HG02970 (cell line): Measurements from ENCODE around the gene ITGA1.
A peak's percentile ranks its signal among the peaks of the same experiment; 100 is the strongest.

Source experiments
- ATAC-seq: cut with Tn5 transposase; IDR thresholded peaks from one replicate; pipeline ENCODE4 v1.9.1; 2021; ENCODE audit warnings: mild to moderate bottlenecking, moderate library complexity, moderate number of reproducible peaks; ENCODE audit not compliant: unreplicated experiment, low FRiP score

Gene ITGA1

DNA sequence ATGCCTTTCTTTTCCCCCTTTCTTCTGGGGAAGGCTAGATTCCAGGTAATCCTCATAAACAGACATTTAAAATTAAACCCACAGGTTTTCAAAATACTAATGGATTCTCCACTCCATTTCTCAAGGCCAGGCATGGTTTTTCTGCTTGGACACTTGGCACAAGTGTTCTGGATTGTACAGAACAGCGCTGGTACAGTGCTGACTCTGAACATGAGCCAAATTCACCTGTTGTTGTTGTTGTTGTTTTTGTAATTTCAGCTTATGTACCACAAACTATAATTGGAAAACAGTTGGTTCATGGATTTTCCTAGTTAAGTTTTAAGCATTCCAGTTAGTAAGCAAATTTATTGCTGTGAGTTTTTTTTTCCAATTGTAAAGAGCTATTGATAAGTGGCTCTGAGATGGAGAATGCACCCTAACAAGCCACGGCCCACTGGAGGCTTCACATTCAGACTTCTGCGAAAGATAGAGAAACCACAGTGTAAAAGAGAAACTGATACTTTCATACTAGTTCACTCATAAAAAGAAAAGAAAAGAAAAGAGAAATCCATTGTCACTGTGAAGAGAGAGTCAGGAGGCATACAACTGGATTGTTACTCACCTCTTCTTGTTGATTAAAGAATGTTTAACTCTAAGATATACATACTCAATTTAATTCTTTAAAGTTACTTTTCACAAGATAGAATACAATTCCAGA is 16.2 kb upstream of the ITGA1 start:
- ATAC-seq, result peak; percentile 94

DNA sequence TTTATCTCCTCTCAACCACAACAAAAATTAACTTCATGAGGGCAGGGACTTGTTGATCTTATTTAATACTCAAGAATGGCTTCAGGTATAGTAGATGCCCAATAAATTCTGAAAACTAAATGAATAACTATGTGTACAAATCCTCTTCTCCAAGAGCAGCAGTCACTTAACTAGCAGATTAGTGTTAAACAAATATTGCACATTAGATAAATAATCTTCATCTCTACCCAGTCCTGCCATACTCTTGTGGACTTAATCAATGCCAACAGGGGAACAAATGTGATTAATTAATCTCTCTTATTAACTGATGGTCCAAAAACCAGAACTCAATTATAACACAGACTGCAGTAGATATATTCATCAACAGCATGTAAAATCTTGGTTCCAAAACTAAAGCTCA is 15.0 kb upstream of the ITGA1 start:
- ATAC-seq, result no peak

DNA sequence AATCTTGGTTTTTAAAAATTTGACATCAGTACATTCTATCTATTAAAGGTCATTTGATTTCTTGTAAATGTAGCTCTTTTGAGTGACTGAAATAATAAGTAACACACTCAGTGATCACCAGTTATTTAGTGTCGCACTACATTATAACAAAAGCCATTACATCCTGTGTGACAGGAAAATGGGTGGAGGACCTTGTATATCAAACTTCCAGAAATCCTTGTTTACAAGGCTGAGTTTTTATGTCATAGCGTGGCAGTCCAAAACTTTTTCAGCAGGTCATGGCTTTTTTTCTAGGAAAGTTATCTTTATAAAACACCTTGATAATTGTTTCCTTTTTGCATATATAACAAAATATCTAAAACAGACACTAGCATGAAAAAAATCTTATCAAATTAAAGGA is 14.4 kb upstream of the ITGA1 start:
- ATAC-seq, result no peak

DNA sequence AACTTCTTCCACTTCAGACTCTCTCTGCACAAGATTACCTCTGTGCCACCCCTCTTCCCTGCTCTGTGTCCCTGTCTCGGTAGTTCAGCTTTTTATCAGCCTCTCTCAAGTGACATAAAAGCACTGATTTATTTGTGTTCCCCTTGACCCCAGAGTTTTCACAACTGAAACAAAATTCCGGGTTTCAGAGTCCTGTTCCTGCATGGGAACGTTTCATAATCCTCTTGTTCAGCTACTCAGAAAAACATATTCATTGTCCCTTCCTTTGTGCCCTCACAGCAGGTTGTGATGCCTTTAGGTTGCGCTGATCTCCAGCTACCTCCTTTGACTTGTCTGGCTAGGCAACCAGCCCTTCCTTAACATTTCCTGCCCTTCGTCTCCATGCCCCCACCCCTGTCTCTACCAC is 13.7 kb upstream of the ITGA1 start:
- no peak for ATAC-seq

DNA sequence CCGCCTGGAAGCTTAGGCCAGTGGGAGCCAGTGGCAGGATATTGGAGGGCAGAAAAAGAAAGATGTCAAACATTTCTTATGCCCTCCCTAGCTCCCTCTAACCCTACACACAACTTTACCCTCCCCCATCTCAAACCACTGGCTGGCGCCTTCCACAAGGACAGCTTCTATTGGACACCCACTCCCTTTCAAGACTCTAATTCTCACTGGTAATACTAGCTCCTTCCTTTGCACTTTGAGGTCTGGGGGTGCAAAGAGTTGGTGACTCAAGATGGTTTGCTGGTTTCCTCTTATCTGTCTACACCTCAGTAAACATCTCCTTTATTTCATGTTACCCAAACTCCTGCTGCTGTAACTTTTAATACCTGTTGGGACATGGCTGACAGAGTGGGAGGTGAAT is 11.6 kb upstream of the ITGA1 start:
- ATAC-seq, result no peak

DNA sequence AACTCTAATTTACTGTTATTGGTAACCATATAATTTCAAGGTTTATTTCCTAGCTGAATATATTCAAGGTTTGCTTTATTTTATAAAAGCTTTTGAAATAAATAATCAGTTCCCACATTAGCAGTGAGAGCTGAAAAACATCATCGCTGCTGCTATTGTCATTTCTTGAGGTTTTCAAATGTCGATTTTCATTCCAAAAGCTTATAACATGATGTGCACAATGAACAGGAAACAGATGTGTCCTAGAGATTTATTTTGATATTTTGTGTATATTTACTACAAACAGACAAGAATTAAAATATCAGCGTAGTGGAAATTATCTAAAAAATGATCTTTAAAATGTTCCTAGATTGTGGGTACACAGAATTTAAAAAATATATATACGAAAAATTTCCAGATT is 10.5 kb upstream of the ITGA1 start:
- no peak for ATAC-seq

DNA sequence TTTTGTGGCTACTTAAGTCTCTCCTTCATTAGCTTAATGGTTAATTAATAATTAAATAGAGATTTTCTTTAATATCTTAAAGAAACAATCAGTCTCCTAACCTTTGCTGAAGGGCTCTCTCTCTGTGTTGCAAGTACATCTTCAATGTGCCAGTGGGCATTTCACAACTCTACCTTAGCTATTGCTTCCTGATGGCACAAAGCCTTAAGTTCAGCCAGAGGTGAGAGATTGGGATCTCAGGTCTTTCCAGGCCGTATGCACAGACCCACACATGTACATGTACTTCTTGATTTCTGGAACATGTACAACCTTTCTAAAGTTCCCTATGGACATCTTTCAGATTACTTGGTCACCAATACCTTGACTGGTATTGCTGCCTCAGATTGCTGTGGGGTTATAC is 8.9 kb upstream of the ITGA1 start:
- no peak for ATAC-seq

DNA sequence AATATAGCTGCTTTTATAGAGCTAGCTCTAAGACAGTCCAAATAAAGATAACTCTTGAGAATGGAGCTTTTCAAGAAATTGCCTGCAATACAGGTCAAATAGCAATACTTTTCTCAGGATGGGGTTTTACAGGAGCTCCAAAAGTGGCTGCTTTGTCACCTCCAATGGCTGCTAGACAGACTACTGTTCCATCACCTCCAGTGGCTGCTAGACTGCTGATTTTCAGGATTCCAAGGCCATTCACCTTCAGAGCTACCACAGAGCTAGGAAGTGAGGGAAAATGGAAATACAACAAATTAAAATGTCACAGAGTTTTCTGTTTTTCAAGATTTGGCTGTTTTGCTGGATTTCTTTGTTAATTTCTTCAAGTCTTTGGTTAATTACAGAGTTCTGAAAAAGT is 8.5 kb upstream of the ITGA1 start:
- no peak for ATAC-seq

DNA sequence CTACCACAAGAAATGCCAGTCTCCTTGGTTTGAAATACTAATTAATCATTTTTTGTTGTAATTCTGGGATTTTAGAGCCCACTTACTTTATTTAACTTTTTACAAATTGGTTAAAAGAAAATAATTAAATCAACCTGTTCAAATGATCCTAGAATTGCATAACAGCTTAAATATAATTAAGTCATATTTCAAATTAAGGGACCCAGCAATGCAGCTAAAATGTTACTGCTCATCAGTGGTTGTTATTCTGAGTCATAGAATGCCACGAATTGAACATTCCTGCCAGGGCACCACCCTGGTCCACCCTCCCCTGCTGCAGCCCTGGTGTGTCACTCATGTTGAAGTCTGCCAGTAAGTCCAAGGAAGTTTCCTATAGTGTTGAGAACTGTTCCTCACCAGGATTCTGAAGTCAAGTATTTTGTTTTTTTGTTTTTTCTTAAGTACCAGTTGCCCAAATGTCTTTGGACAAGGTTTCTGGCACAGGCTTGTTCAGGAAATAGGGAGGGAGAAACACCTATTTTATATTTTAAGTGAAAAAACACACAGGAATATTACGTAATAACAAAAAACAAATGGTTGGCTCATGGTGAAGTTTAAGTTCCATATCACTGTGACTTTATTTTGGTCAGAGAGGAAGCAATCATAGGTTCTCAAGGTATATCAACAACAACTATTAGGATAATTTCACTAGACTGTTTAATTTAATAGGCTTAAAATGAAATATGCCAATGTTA is 4.3 kb upstream of the ITGA1 start:
- ATAC-seq, result no peak

DNA sequence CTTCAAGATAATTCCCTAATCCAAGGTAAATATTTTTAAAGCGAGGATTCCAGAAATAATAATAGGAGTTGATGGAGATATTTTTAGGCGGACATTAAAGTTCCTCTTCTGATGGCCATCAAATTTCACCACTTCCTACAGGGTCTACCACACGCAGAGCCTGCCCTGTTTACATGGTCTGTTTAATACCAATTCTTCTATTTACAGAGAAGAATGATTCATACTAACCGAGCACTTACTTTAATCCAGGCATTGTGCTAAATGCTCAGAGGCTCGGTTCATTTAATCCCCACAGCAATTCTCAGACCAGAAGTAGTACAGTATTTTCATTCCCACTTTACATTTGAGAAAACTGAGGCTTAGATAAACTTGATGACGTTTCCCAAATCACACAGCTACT is 3.0 kb upstream of the ITGA1 start:
- no peak for ATAC-seq

DNA sequence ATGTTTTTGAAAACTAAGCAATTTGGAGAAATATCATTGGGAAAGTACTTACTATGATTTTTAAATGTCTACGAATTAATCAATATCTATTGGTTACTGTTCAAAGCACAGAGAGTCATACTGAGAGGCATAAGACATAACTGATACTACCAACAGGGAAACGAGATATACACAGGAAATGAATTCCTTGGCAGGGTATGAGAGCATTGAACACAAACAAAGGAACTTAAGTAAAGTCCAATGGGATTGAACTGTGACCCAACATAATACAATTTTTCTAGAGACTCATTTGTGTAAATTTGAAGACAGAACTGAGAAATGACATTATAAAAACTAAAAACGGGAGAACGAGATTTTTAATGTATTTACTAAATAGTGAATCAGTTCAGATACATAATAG is 1.3 kb upstream of the ITGA1 start:
- no peak for ATAC-seq

DNA sequence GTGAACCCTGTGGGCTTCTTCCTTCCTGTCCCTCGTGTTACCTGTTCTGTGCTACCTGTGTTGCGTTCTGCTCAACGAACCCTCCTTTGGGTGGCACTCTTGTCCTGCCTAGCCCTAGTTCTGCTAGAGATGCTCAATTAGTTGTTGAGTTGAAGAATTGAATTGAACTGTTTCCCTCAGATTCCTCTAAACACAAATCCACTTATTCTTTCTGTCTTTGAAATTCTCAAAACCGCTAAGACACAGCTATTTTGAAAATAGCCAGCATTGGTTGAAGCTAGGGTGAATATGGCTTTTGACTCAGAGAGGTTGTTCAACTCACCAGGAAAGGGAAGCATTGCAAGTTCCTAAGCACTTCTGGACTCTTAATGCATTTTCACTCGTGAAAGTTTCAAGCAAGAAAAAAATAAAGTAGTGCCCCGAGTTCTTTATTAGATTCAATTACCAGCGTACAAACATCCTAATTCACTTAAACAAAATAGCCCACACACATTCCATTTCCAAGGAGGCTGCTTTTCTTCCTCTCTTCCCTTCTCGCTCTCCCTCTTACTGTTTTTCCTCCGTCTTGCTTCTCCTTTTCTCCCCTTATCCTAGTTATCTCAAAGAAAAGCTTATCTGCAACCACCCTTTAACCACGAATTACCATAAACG is 642 bp upstream of the ITGA1 start:
- no peak for ATAC-seq

DNA sequence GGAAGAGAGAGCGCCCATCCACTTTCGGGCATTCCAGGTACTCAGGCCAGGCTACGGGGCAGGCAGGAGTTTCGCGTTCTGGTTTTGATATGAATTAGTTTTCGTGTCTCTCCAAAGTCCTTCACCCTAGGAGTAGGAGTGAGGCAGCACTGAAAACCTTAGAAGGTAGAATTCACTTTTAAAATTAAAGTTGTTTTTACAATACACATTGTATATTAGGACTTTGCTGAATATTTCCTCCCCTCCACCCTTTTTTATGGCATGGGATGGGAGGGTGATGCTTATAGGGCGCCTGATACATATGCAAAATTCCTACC is 747 bp downstream of the ITGA1 start:
- no peak for ATAC-seq

DNA sequence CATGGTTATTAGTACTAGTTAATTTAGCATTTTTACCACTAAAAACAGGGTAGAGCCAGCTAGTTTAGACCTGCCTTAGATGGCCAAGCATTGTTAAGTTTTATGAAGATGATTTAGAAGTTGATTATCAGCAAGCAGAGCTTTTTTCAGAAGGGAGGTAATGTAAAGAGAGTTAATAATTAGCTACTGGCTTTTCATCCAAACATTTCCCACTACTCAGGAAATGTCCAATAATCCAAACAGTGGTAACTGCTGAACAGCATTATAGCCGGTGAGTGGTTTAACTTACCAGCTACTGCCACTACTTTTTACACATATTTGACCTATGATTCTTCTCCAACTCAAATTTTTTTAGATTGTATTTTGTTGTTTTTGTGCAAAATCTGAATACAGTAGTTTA is 1.7 kb downstream of the ITGA1 start:
- ATAC-seq, result no peak

DNA sequence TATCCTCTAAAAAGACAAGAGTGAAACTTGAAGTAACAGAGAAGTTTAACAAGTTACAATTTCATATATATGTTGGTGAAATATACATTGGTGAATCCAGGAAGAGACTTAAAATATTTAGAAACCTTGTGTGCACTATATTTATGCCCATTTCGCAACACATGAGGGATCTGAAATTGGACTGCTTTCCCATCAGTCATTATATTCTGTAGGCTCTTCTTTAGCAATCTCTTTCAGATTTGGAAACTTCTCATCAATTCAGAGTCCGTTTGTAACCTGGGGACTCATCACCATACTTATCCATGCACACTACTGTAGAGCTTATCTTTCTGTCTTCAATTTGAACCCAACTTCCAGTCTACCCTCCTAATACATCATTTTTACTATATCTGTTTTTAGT is 2.1 kb downstream of the ITGA1 start:
- ATAC-seq, result no peak

DNA sequence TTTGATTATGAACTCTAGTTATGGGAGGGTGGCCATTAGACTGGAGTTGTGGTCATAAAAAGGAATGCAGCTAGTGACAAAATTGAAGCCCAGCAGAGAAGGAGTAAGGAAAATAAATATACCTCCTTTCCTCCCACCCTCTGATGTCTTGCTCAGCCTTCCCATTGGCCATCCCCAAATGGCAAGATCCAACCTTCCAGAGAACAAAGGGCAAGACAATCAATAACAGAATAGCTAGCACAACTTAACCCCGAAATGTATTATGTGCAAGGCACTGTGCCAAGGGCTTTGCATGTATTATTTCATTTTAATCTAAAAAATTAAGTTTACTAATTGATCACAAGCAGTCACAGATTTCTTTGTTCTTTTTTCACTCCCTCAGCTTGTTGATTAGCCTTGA is 3.6 kb downstream of the ITGA1 start:
- ATAC-seq, result no peak

DNA sequence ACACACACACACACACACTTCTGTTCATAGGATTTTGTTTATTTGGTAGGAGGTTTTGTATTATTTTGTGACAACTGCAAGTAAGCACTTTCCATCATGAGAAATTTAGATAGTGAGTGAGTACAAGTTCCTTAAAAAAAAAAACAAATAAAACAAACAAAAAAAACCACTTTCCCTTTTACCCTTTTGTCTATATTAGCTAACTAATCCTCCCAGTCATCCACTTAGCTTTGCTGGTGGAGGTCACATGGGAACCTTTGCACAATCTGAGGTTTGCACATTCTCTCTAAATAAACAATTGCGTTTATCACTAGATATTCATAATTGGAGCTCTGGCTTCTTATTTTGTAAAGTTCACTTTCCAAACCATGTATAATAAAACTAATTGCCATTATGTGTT is 6.8 kb downstream of the ITGA1 start:
- ATAC-seq, result no peak

DNA sequence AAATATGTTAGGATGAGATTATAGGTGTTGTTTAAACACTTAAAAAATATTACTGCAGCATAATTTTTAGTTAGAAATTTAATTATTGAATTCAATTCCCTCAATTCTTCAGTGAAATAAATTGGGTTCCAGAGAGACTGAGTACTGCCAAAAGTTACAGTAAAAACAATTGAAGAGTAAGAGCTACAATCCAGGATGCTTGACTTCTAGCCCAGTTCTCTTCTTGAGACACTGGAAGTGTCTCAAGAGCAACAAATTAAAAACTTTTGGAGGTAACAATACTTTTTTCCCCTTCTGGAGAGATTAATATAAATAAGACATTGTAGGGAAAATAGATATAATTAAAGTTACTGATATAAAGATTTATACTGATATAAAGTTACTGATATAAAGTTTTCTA is 8.3 kb downstream of the ITGA1 start:
- no peak for ATAC-seq

DNA sequence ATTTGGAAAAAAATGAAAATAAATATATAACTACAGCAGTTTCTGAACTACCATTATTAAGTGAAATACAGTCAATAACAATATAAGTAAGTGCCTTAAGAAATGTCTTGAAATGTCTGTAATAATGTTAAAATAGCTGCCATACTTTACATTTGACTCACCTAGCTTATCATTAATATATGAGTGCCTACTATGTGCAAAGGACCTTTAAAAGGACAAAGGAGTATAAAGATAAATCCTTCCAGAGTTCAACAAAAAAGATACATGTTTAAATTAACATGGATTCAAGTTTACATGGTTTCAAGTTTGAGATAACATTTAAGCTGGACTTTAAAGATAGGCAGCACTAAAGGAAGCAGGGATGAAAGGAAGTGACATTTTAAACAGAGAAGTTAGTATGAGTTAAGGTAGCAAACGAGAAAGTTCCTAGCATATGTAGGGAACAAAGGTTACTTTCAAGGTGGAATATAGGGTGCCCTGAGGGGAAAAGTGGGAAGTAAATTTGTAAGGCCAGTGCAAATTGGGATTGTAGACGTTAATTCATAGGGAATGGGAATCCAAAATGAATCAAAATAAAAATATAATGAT is 8.9 kb downstream of the ITGA1 start:
- no peak for ATAC-seq

DNA sequence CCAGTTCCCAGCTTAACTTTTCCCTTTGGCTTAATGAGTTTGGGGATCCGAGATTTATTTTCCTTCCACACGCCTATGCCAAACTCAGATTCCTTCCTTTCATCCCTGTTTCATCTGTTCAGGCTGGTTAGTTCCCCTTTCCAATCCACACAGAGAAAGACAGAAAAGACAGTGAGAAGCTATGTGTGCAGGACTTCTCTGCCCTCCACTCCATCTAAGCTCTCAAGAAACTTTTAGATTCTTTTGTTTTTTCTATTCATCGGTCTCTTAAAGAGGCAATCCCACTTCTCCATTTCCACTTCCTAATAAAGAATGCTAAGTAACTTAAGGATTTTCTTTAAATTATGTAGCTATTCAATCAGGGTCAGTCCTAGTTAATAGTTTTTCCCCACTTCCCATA is 11.2 kb downstream of the ITGA1 start:
- ATAC-seq, result no peak

DNA sequence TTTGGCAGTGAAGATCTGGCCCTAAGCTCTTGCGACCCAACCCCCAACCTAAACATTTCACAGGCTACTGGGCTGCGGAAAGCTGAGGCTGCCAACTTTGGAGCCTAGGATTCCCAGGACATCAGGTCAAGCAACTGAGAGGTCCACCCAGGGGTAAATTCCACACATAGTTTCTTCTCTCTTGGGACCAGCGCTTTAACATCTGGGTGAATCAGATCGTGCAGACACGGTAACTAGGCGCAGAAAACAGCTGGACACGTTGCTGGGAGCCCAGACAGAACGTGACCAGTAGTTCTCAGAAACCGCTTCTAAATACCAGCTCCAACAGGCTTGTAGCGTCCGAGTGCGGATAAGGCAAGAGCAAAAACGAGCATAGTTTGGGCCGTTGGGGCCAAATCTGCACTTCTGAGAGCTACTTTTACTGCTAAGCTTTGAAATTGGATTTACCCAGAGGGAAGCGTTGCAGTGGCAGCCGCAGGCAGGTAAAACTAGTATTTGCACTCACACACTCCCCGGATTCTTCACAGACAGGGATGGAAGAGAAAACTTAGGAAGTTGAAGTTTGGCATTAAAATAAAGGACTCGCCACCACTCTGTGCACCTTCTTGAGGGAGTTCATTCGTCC is 11.8 kb downstream of the ITGA1 start:
- ATAC-seq, result peak; percentile 36
